Head of caudate nucleus (tissue), 42 donors: ENCODE results near the gene CLDN24.
A peak's percentile ranks its signal among the peaks of the same experiment; 100 is the strongest.
"Not testable (repeated sequence)": the region's sequence is repeated elsewhere in the genome, so short reads cannot be mapped to it uniquely, and the experiment has no call there.

Experiments used
- DNase-seq, 42 donors: peaks; one replicate each; pipeline versions ENCODE4 v3.0.0 to v3.0.0-alpha.2; 2020 to 2021; ENCODE audit warnings: mixed read lengths in 7 of 42
- intact Hi-C: fragments of 100-400 bp; cut with DNase I; formaldehyde crosslinking; loops from one replicate; pipeline ENCODE4 v1.15.0; 2022

Gene CLDN24

GRCh38 chr4:183327827-183328226, 5.6 kb upstream of the CLDN24 start:
- DNase-seq, result no peak
- intact Hi-C loops, result no loop called here

GRCh38 chr4:183326853-183327252, 4.6 kb upstream of the CLDN24 start:
- peak in 1 of 42 donors; percentile 20 for DNase-seq
- intact Hi-C loops, result no loop called here

GRCh38 chr4:183326387-183326786, 4.2 kb upstream of the CLDN24 start:
- DNase-seq, intact Hi-C loops: not testable (repeated sequence)

GRCh38 chr4:183324619-183325018, 2.4 kb upstream of the CLDN24 start:
- intact Hi-C loops, result no loop called here
- DNase-seq, result peak in 1 of 42 donors; percentile 20

GRCh38 chr4:183324056-183324455, 1.8 kb upstream of the CLDN24 start:
- DNase-seq, result peak in 1 of 42 donors; percentile 28
- intact Hi-C loops, result not testable (repeated sequence)

GRCh38 chr4:183323295-183323694, 1.1 kb upstream of the CLDN24 start:
- intact Hi-C loops, result no loop called here
- peak in 1 of 42 donors; percentile 38 for DNase-seq

- DNase-seq, result peak in 1 of 42 donors; percentile 18
- intact Hi-C loops, result no loop called here
Observed at GRCh38 chr4:183321516-183321915, 710 bp downstream of the CLDN24 start.

GRCh38 chr4:183321079-183321478, 1.1 kb downstream of the CLDN24 start:
- intact Hi-C loops, result no loop called here
- no peak for DNase-seq

GRCh38 chr4:183320211-183321059, 1.8 kb downstream of the CLDN24 start, which contains the start of gene CLDN22:
Gene CLDN22 (minus strand): TSS chr4:183320276. CDS start chr4:183320218, 58 bp downstream.
- no peak for DNase-seq
- intact Hi-C loops, result no loop called here

- intact Hi-C loops, result no loop called here
- no peak for DNase-seq
Observed at GRCh38 chr4:183318656-183319055, 3.6 kb downstream of the CLDN24 start.

GRCh38 chr4:183314806-183315205, 7.4 kb downstream of the CLDN24 start:
- DNase-seq, result no peak

GRCh38 chr4:183314336-183314735, 7.9 kb downstream of the CLDN24 start:
- intact Hi-C loops, result no loop called here
- no peak for DNase-seq

More at GRCh38 chr4:183314806-183315205, 7.4 kb downstream of the CLDN24 start:
- intact Hi-C loops, result no loop called here

- intact Hi-C loops, result no loop called here
- peak in 3 of 42 donors; percentile 16 to 23 (median 21) for DNase-seq
Observed at GRCh38 chr4:183312841-183313240, 9.4 kb downstream of the CLDN24 start.

- intact Hi-C loops, result no loop called here
Observed at GRCh38 chr4:183306811-183307210, 15.4 kb downstream of the CLDN24 start.

GRCh38 chr4:183304538-183304937, 17.7 kb downstream of the CLDN24 start:
- intact Hi-C loops, result no loop called here
- no peak for DNase-seq

More at GRCh38 chr4:183306811-183307210, 15.4 kb downstream of the CLDN24 start:
- DNase-seq, result no peak

- intact Hi-C loops, result no loop called here
- DNase-seq, result no peak
Observed at GRCh38 chr4:183304067-183304466, 18.2 kb downstream of the CLDN24 start.

GRCh38 chr4:183303301-183303700, 18.9 kb downstream of the CLDN24 start:
- intact Hi-C loops, result no loop called here

GRCh38 chr4:183300655-183301054, 21.6 kb downstream of the CLDN24 start:
- intact Hi-C loops, result no loop called here
- no peak for DNase-seq

More at GRCh38 chr4:183303301-183303700, 18.9 kb downstream of the CLDN24 start:
- no peak for DNase-seq

- no peak for DNase-seq
- intact Hi-C loops, result no loop called here
Observed at GRCh38 chr4:183300070-183300469, 22.2 kb downstream of the CLDN24 start.

- intact Hi-C loops, result no loop called here
- DNase-seq, result no peak
Observed at GRCh38 chr4:183299464-183299863, 22.8 kb downstream of the CLDN24 start.

- intact Hi-C loops, result no loop called here
- DNase-seq, result no peak
Observed at GRCh38 chr4:183297675-183298074, 24.6 kb downstream of the CLDN24 start.
